ENCODE measurements around the gene ZFP1. TPM values are rescaled to one million over a fixed set of nuclear protein-coding genes. Genes with fewer than 3 reads are reported as not detected.
A peak's percentile ranks its signal among the peaks of the same experiment; 100 is the strongest.

Gene ZFP1
- total and polyA plus RNA-seq, 9 of the 15 experiments (the other 6 are each of a cell fraction or from before 2014, with no cell fraction given): 2.6 to 14.7 (median 11.6) TPM

GRCh38 chr16:75122609-75123008 is 25.7 kb upstream of the ZFP1 start (continued):
- TF ChIP-seq ZNF592 (IDR thresholded peaks at IDR 0.05) (peak; percentile 89), THAP7 (CRISPR knock-in tag; IDR thresholded peaks at IDR 0.05) (no peak), DNMT1 (IDR thresholded peaks at IDR 0.05) (no peak), HNRNPLL (IDR thresholded peaks at IDR 0.05; ENCODE audit: low read depth, low read length, poor library complexity, severe bottlenecking) (no peak), KAT7 (CRISPR knock-in tag; IDR thresholded peaks at IDR 0.05; ENCODE audit: borderline replicate concordance) (no peak), CAMTA2 (CRISPR knock-in tag; conservative IDR thresholded peaks at IDR 0.05) (no peak), ZNF79 (CRISPR knock-in tag; IDR thresholded peaks at IDR 0.05; ENCODE audit: low read depth) (no peak), NR2C1 (IDR thresholded peaks at IDR 0.05) (no peak), NR2C1 (tag; IDR thresholded peaks at IDR 0.05) (peak; percentile 45; the same call in 1 of the 2 replicates), PCBP2 (IDR thresholded peaks at IDR 0.05; ENCODE audit: low read depth, low read length, poor library complexity, severe bottlenecking) (no peak), SUPT5H (IDR thresholded peaks at IDR 0.05) (no peak), NFRKB (IDR thresholded peaks at IDR 0.05; ENCODE audit: low read depth) (no peak), ZNF280B (CRISPR knock-in tag; IDR thresholded peaks at IDR 0.05) (no peak), RBM17 (IDR thresholded peaks at IDR 0.05; ENCODE audit: borderline replicate concordance, low read depth, low read length) (no peak), ARID2 (IDR thresholded peaks at IDR 0.05) (no peak), RFX7 (CRISPR knock-in tag; IDR thresholded peaks at IDR 0.05) (no peak), MEF2D (tag; conservative IDR thresholded peaks at IDR 0.05; ENCODE audit: low read depth) (no peak), PTTG1 (tag; IDR thresholded peaks at IDR 0.05; ENCODE audit: low read depth) (peak; percentile 50; the same call in 1 of the 2 replicates), ID3 (CRISPR knock-in tag; IDR thresholded peaks at IDR 0.05) (peak; percentile 74; the same call in 1 of the 2 replicates), ID3 (tag; IDR thresholded peaks at IDR 0.05) (peak; percentile 77)

Measured in K562 (cell line).